ENCODE measurements around the gene PF4V1. TPM values are rescaled to one million over a fixed set of nuclear protein-coding genes. Genes with fewer than 3 reads are reported as not detected.
"Not testable (repeated sequence)": the region's sequence is repeated elsewhere in the genome, so short reads cannot be mapped to it uniquely, and the experiment has no call there.

The PF4V1 gene
- total RNA-seq, 1 donor from 2014 or later = not detected

- no peak for ATAC-seq
These were observed 17.7 kb downstream of the PF4V1 start for GRCh38 chr4:73870768-73871167.

- no peak for ATAC-seq
These were observed 18.6 kb downstream of the PF4V1 start for GRCh38 chr4:73871511-73872310.

DNA sequence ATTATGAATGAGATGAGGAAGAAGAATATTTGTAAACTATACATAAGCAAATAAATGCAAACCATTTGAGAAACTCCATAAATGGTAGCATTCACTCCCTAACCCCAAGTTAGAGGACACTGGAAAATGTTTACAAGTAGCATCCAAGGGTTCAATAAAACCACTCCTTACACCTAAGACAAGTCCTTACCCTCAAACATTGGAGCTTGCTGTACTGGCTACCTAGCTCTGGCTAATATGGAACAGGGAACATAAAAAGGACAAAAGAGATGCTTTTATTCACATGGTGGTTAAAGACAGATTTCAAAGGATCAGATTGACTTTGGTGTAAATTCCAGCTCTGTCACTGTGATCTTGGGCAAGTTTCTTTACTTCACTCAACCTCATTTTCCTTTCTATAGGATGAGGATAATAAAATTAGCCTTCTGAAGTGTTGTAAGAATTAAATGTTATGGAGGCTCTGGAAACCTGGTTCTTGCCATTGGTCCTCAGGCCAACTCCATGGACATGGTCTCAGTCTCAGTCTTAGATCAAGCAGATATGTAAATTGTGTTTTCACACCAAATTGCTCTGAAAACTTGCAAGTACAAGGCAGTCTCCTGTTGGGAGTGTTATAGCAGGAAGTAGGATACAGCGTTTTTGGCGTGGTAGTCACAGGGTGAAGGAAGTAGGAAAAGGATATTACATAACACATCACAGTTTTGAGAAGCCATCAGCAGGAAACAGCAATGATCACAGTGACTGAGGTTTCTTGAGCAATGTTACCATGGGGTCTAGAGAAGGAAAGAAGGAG lies 19.4 kb downstream of the PF4V1 start:
- peak; percentile 37 for ATAC-seq

GRCh38 chr4:73874386-73874785 lies 21.3 kb downstream of the PF4V1 start:
- no peak for ATAC-seq

DNA sequence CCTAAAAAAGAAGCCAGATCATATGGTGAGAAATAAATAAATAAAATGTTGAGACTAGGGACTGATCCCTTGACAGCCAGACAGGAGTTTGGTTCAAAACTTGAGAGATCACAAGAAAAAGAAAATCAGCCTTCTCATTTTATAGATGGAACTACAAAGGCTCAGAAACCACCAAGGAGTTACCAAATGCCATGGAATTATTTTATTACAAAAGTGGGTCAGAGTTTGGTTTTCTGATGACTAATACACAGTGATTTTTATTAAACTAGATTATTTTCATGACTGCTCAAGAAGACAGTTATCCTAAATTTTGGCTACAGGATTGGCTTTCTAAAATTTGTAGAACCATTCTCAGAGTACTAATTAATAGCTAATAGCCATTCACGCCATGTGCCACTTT lies 22.3 kb downstream of the PF4V1 start:
- ATAC-seq = no peak

DNA sequence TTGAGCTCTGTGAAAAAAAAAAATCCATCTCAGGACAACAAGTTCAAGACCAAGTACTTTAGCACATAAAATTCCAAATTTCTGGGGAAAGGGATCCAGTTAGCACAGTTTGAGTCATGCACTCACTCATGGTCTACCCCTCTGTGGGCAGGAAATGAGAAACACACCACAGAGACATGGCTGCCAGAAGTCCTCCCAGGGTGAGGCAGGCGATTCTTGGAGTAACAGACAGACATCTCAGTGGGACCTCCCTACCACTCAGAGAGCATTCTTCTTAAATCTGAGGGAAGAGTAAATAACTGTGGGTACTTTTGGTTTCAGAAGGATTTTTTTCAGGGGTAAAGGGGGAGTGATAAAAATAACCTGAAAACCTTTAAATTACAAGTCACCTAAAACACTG lies 30.2 kb downstream of the PF4V1 start:
- no peak for ATAC-seq

DNA sequence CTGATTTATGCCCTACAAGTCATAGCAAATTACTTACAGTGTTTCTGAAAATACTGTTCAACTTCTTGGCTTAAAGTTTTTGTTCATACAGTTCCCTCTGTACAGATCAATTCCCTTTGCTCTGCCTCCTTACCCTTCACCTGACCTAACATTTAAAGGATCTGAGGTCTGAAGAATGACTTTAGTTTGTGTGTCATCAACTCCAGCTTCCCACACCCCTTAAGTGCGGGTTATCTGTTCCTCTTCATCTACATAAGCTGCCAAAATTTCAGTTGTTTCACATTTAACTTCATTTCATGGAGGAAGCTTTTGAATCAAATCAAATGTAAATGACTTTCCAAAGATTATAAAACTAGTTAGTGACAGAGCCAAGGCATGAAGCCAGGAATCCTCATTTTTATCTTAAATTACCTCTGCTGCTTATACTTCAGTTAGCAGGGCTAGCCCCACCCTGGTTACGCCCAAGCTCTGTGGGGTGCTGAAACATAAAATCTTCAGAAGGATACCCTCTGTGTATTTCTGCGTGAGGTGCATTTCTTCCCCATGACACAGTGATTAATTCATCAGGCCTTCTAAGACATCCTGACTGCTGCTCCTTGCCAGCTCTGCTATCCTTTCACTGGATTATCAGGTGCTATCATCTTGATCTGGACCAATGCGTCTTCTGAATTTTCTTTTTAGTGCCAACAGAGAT lies 32.6 kb downstream of the PF4V1 start:
- ATAC-seq = no peak

GRCh38 chr4:73891326-73891725 lies 38.2 kb downstream of the PF4V1 start:
- ATAC-seq = no peak

DNA sequence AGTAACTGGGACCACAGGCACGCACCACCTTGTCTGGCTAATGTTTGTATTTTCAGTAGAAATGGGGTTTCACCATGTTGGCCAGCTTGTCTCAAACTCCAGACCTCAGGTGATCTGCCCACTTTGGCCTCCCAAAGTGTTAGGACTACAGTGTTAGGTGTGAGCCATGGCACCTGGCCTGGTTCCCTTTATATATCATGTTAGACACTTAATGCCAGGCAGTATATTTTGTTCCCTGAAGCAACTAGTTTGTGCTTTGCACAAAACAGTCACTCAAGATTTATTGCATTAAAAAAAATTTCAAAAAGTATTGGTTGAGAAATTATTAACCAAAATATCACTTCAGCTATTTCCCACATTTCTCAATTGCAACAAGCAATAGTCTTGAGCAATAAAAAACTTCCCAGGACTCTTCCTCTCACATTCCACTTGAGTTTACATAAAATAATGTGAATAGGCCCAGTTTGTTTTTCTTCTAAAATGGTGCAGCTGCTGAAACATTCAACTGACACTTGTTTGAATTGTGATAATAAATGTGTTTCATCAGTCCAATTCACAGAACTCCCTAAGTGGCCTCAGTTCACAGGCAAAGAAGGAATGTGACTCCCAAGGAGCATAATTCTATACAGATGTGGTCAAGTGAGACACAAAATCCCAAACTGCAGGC lies 38.8 kb downstream of the PF4V1 start:
- no peak for ATAC-seq

DNA sequence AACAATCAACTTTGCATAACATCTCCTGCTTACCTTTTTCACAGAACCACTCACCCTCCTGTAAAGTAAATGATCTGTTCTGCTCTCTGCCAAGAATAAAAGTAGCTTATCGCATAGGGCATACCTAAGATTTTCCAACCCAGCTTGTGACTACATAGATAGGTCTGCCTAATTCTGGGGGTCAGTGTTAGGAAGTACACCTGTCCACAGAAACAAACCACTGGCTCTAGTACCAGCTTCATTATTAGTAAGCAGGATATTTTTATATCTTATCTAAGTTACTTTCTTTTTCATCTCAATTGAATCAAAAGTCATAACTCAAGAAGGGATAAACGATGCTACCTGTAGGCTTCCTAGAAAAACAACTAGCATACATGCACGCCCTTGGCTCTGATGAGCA lies 39.9 kb downstream of the PF4V1 start:
- ATAC-seq = no peak

DNA sequence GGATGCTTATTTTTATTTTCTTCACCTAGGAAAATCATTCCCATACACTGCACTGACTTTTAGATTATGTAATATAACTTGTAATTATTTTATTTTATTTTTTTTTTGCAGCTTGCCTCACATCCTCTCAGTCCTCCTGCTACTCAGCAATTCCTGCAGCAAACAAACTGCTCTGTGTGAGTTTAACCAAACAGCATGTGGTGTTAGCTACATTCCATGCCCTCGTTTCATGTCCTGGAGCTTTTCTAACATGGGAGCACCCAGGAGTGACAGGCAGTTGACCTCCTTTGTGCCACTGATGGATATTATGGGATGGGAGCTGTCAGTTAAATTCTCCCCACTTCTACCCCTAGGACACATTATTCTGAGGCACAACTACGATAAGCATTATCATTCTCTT lies 40.9 kb downstream of the PF4V1 start:
- no peak for ATAC-seq

GRCh38 chr4:73895201-73896175 lies 42.4 kb downstream of the PF4V1 start:
- no peak for ATAC-seq

DNA sequence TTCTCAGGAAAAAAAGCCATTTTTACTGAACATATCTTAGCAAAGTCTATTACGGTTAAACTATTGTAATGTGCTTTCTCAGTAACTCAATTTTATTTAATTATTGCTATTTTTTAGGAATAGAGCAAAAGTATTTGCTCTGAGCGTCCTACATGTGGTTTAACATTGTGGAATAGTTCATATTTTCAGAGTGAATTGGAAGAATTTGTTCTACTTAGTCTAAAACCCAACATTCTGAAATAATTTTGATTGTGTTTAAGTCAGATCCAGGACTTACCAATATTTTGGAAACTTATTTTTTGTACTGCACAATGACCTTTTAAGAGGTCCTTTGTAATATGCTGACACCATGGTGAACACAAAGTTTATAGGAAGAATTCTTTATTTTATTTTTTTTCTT lies 43.3 kb downstream of the PF4V1 start:
- no peak for ATAC-seq

DNA sequence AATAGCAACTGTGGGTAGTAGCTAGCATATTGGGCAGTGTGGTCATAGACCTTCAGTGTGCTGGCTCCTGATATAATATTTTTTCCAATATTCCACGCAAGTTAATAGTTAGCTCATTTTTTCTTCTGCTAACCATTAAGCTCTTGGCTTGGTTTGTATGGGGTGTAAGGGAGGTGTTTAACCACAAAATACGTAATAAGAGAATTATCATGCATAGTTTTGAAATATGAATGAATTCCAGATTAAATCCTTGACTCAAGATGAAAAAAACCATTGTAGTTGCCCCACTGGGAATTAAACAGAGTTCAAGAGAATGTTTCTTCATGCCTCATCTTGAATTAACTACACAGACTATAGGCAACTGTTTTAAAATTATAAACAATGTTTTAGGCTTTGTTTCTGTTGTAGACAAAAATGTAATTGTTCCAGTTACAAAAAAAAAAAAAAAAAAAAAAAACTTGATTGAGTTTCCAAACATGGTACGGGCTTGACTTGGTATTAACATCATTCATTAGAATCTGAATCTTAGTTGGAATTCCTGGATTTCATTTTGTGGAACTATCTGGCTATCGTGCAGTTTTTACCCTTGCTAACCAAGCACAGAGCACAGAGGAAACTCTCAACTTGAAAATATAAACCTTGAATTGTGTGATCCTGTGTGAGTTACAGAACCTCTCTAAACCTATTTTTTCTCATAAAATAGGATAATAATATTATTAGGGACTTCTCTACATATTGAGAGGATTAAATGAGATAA lies 44.5 kb downstream of the PF4V1 start:
- ATAC-seq = no peak

DNA sequence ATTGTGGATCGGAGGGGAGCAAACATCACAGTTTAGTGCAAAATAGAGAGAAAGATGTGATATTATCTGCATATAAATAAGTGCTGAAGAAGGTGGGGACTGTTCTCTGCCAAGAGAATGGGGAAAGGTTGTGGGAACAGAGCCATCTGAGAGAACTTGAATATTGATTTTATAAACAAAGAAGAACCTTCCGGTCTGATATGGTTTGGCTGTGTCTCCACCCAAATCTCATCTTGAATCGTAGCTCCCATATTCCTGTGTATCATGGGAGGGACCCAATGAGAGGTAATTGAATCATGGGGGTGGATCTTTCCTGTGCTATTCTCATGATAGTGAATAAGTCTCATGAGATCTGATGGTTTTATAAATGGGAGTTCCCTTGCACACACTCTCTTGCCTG lies 46.2 kb downstream of the PF4V1 start:
- not testable (repeated sequence) for ATAC-seq

GRCh38 chr4:73901031-73901430 lies 47.9 kb downstream of the PF4V1 start:
- no peak for ATAC-seq

GRCh38 chr4:73902038-73902637 lies 49.0 kb downstream of the PF4V1 start:
- ATAC-seq = no peak

GRCh38 chr4:73902817-73903547 lies 49.9 kb downstream of the PF4V1 start:
- no peak for ATAC-seq

Measured in esophagus mucosa (tissue), 1 donor.